Fibroblast of the aortic adventitia (primary cell): ENCODE data around the gene HBEGF. TPM values are rescaled to one million over a fixed set of nuclear protein-coding genes. Genes with fewer than 3 reads are reported as not detected.

ENCODE experiments used
- DNase-seq: peaks from one replicate; pipeline ENCODE4 v3.0.0-alpha.2; 2010; ENCODE audit warnings: low read depth
- H3K4me3 ChIP-seq: 2 replicates; pipeline ENCODE4 v1.5.1; 2011; ENCODE audit warnings: low read depth, mild to moderate bottlenecking, control low read depth, low read length, moderate library complexity
- CTCF ChIP-seq: IDR thresholded peaks from 2 replicates; pipeline ENCODE4 v1.5.1; 2011; ENCODE audit warnings: mild to moderate bottlenecking, low read length, control low read depth, inconsistent platforms; ENCODE audit not compliant: insufficient read depth
- total RNA-seq: library from RNA; depleted of rRNA; stranded (reverse); fragments of >200 nt; gene quantifications from 2 replicates; pipeline ENCODE4 v1.2.3, GENCODE V29; 2012; ENCODE audit warnings: low replicate concordance

The HBEGF gene
- total RNA-seq, 1 donor, result 0.90 TPM

GRCh38 chr5:140339636-140340035 lies 6.8 kb downstream of the HBEGF start:
- TF ChIP-seq CTCF, result no peak

GRCh38 chr5:140338908-140339307 lies 7.5 kb downstream of the HBEGF start:
- DNase-seq, result no peak
- no peak for TF ChIP-seq CTCF
- no peak overlapping the region for H3K4me3 ChIP-seq

More at GRCh38 chr5:140339636-140340035, 6.8 kb downstream of the HBEGF start:
- H3K4me3 ChIP-seq, result no peak overlapping the region
- DNase-seq, result no peak

- H3K4me3 ChIP-seq, result no peak overlapping the region
- peak; percentile 28 for DNase-seq
- no peak for TF ChIP-seq CTCF
Measured at GRCh38 chr5:140338336-140338735, 8.1 kb downstream of the HBEGF start.

DNA sequence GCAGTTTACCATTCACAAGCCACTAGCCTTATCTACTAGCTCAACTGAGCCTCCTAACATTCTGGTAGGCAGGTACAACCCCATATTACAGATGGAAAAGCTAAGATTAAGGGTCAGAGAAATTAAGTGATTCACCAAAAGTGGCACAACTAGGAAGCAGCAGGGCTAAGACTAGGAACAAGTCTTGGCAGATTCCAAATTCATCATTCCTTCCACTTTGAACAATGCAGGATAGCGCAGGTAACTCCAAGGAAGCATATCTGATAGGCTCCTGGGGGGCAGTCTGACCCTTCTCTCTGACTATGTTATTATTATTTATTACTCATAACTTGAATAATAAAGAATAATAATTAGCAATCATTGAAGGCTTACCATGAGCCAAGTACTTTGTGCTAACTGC lies 8.5 kb downstream of the HBEGF start:
- TF ChIP-seq CTCF, result no peak
- no peak overlapping the region for H3K4me3 ChIP-seq

DNA sequence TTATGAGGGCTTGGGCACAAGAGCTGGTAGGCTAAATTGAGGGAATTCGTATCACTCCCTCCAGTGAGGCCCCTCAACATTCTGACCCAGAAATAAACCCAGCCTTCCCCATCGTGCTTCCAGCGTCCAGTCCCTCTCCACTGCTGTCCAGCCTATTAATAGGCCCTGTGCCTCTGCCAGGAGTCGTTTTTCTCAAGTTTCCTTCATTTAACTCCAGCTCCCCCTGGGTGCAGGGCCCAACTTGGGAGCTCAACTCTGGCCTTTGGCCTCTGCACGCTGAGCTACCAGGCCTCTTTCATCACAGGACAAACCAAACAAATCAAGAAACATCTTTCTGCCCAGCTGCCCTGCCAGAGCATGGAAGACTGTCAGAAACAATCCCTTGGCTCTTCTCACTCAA lies 10.0 kb downstream of the HBEGF start:
- TF ChIP-seq CTCF, result no peak
- DNase-seq, result no peak
- no peak overlapping the region for H3K4me3 ChIP-seq

More for the DNA sequence above, 8.5 kb downstream of the HBEGF start:
- no peak for DNase-seq

- DNase-seq, result no peak
- H3K4me3 ChIP-seq, result no peak overlapping the region
- TF ChIP-seq CTCF, result no peak
Measured at GRCh38 chr5:140331638-140332037, 14.8 kb downstream of the HBEGF start.

DNA sequence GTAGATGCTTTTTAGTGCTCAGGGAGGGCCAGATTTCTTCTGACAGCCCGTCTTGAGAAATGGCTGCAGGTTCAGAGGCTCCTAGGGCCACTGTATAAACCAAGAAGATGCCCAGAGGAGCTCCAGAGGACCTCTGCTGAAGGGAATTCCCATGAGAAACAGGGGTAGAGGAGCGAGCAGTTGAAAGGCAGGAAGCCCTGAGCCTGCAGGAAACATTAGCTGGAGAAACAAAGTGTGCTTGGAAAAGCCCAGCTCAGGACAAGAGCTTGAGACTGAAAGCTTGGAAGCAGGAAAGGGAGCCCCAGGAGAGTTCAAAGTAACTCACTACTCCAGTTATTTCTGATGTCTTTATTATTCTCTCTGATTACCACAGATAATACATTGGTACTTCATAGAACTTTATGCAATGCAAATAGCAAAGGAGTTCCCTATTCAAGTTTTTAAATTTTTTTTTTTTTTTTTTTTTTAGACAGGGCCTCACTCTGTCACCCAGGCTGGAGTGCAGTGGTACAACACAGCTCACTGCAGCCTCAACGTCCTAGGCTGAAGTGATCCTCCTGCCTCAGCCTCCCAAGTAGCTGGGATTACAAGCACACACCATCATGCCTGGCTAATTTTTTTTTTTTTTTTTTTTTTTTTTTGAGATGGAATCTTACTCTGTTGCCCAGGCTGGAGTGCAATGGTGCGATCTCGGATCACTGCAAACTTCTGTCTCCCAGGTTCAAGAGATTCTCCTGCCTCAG lies 16.5 kb downstream of the HBEGF start:
- TF ChIP-seq CTCF, result no peak
- no peak overlapping the region for H3K4me3 ChIP-seq
- no peak for DNase-seq
